Stimulated activated CD4-positive, alpha-beta T cell treated with anti-CD3 and anti-CD28 coated beads, Interleukin-12 subunit alpha, Interleukin-12 subunit beta, amount 100 ng/mL, for 24 hours (primary cell): ENCODE data around the gene APOLD1.
A peak's percentile ranks its signal among the peaks of the same experiment; 100 is the strongest.
"Not testable (repeated sequence)": the region's sequence is repeated elsewhere in the genome, so short reads cannot be mapped to it uniquely, and the experiment has no call there.

Experiments
- DNase-seq, 2 experiments: peaks; one replicate each; pipeline ENCODE4 v3.0.0-alpha.2; 2020; ENCODE audit warnings: low read depth in 2 of 2

Gene APOLD1

DNA sequence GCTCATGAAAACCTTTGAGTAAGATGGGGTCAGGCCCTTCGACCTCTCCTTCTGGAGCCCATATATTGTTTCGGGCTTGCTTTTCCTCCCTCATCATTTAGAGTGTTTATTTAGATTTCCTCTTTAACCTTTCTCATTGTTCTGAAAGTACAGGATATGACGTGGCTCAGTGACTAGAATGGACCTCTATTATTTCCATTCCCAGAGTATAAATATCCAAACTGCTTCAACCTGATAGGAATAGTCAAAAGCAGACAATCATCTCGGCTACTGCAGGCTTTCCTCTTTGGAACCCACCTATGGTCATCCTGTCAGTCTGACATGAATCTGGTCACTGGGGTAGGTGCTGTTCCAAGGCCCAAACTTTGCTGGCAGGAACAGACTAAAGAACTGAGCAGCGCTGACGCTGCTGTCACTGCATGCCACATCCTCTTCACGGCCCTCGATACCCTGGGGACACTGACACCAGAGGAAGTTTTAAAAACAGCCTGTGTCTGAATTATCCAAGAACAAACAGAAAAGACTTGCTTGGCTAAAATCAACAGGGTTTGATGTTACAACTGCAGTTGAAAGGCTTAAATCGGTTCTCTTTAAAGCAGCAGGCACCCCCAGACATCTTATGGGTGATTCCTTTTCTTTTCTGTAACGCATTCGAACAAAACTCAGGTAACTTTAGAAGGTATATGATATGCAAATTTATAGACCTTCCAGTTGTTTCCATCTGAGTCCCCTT lies 22.7 kb downstream of the APOLD1 start:
- DNase-seq, result no peak

DNA sequence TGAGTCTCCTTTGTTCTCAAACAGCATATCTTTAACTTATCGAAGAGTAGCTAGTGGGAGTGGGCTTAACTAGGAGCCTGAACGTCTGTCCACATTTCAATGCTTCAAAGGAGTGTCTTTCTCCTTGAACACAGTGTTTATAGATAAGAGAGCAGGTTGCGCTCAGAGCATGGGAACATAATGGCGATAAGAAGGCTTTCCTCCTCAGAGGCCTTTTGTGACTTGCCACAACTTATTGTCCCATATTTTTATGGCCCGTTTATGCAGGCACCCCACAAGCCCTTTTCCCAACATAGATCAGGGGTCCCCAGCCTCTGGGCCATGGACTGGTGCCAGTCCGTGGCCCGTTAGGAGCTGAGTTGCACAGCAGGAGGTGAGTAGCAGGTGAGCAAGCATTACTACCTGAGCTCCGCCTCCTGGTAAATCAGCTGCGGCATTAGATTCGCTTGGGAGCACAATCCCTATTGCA lies 25.1 kb downstream of the APOLD1 start:
- DNase-seq, result no peak

DNA sequence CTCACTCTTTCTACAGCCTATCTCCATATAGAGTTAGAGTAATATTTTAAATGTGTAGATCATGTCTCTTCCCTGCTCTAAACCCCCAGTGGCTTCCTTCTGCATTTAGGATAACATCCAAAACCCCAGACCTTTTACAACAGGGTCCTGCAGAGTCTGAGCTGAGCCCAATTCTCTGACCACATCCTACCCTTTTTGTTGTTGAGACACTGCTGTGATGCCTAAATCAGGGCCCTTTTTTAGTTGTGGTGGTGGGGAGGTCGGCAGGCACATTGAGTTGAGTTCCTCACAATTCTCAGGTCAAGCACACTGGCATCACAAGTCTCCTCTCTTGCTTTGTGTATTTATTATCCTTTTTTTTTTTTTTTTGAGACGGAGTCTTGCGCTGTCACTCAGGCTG lies 25.9 kb downstream of the APOLD1 start:
- no peak for DNase-seq

DNA sequence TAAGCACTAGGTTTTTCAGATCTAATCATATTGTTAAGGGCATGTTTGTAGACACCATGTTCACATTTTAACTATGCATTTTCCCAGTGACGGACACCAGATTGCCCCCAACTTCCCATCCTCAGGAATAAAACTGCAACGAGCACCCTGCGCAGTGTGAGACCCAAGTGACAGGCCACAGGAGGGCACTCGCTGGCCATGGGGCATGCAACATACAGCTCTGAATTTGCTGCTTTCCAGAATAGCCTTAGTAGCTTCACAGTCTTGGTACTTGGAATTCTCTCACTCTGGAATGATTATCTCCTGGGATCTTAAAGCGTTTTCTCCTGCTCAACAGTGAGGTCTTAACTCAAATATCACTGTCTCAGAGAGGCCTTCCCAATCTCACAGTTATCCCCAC lies 26.7 kb downstream of the APOLD1 start:
- DNase-seq, result no peak

DNA sequence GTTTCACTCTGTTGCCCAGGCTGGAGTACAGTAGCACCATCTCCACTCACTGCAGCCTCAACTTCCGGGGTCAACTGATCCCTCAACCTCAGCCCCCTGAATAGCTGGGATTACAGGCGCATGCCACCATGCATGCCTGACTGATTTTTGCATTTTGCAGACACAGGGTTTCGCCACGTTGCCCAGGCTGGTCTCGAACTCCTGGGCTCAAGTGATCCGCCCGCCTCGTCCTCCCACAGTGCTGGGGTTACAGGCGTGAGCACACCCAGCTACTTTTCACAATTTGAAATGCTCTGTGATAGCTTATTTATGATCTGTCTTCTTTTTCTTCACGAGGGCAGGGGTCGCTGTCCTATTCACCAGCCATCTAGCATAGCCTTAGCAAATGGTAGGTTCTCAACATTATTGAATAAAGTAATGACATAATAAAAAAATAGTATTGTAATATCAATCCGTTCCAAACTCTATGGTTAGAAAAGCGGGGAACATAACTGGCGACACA lies 27.2 kb downstream of the APOLD1 start:
- DNase-seq, result no peak

DNA sequence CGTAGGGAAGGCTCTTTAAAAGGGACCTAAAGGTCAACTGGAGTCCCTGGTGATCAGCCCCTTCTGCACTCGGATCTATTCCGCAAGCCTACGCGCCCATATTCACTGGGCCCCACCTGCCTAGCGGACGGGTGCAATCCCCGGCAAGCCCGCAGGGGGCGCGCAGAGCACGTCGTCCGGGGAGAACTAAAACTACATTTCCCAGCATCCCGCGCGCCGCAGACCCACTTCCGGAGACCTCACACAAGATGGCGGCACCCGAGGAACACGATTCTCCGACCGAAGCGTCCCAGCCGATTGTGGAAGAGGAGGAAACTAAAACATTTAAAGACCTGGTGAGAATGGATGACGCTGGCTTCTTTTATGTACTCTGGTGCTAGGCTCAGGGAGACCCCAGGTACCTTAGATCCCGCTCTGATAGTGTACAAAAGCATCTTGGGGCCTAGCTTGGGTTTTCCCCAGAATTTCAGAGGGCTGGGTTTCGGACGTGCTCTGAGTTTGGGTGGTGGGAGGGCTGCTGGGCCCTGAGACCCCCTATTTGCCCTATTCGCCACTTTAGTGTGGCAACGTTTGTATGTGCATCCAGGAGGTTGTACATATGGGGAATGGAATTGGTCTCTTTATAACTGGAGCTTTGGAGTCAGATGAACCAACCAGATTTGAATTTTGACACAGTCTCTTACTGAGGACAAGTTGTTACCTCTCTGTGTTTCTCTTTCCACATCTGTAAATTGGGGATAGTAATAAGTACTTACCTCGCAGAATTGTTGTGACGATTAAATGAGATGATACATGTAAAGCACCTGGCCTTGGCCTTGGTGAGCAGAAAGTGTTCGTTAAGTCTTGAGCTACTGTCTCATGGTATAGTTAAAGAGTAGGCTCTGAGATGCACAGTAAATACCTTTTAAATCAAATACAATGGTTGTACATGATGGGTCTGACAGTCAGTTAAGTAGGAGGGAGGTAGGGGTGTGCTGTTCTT lies 28.0 kb downstream of the APOLD1 start, which contains the start of gene DDX47:
Gene DDX47 (plus strand): TSS at position 227 of the 982 bp plus-strand sequence. CDS start 22 bp downstream, at position 249.
- DNase-seq, result peak; percentile 92 to 97

DNA sequence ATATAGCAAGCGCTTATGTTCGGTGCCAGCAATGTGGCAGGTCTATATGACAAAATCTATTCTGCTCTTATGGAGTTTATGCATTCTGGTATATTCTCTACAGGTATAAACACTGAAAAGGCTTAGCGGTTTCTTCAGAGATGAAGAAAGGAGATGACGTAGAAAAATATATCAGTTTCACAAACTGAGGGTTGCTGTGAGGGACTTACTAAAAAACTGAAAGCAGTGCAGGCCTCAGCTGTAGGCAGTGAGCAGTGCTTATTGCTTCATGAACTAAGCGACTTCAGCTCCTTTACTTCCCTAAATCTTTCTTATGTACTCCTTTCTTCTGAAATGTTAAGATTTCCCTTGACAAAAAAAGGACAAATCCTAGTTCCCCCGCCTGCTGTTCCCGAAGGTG lies 32.2 kb downstream of the APOLD1 start:
- DNase-seq, result no peak

DNA sequence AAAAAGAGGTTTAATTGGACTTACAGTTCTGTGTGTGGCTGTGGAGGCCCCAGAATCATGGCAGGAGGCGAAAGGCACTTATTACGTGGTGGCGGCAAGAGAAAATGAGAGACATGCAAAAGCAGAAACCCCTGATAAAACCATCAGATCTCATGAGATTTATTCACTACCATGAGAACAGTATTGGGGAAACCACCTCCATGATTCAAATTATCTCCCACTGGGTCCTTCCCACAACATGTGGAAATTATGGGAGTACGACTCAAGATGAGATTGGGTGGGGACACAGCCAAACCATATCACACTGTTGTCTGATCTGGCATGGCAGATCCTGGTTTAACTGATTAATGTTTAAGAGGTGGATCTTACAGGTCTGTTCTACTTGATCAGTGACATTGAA lies 33.2 kb downstream of the APOLD1 start:
- DNase-seq, result no peak

DNA sequence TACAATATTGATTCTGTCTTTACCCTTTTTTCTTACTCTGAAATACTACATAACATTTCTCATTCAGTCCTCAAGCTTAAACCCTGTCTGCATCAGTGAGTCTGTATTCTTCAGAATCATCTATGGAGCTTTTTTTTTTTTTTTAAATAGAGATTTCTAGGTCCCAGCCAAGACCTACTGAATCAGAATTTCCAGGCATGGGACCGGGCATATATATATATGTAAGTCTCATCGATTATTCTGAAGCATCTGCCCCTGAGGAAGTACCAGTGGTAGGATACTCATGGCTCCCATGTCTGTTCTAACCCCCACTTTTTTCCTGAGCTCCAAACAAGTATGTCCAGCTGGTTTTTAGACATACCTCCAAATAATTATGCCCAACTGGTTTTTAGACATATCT lies 33.8 kb downstream of the APOLD1 start:
- DNase-seq, result no peak

DNA sequence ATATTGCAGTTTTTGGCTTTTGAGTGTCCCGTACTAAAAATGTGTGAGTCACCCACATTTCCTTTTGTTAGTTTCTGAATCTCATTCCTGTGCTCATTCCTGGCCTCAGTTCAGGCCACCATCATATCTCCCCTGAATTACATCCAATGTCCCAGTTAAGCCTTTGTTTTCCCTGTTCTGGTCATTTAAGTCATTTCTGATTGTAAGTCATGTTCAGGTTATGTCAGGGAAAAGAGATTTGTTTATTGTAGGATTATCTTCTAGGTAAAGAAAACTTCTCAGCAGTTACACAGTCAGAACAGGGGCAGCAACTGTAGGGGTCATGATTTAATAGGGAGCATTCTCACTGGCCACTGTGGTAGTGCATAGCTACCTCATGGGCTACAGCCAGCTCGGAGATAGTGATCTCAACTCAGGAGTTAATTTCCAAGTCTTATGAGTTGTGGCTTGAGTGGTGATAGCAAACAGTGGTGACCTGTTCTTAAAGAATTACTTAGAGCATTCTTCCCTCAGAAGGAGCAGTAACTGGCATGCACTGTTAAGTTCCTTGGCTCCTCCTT lies 34.4 kb downstream of the APOLD1 start:
- no peak for DNase-seq

DNA sequence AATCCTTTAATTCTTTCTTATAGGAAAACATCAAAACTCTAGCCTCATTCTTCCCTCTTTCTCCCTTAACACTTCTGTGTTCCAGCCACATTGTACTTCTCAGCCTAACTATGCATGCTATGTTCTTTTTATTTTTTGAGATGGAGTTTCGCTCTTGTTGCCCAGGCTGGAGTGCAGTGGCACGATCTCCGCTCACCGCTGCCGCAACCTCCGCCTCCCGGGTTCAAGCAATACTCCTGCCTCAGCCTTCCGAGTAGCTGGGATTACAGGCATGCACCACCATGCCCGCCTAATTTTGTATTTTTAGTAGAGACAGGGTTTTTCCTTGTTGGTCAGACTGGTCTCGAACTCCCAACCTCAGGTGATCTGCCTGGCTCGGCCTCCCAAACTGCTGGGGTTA lies 34.9 kb downstream of the APOLD1 start:
- DNase-seq, result not testable (repeated sequence)

DNA sequence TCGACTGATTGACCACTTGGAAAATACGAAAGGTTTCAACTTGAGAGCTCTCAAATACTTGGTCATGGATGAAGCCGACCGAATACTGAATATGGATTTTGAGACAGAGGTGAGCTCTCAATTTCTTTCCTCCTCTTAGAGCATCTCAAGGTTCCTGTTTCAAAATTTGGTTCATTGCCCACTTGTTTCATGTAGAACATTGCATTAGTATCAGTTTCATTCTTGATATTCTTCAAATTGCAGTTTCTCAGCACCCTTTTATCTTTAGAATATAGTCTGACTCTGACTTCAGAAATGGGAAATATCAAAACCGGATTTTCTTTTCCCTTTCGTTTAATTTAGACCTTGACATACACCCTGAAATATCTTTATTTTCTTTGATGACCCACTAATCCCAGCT lies 36.5 kb downstream of the APOLD1 start:
- DNase-seq, result no peak

DNA sequence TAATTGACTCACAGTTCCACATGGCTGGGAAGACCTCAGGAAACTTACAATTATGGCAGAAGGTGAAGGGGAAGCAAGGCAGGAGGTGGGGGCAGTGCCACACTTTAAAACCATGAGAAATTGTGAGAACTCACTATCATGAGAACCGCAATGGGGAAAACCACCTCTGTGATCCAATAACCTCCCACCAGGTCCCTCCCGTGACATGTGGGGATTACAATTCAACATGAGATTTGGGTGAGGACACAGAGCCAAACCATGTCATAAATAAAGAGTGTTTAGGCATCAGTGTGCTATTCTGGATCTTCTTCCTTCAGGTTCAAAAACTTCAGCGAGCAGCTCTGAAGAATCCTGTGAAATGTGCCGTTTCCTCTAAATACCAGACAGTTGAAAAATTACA lies 37.4 kb downstream of the APOLD1 start:
- no peak for DNase-seq

DNA sequence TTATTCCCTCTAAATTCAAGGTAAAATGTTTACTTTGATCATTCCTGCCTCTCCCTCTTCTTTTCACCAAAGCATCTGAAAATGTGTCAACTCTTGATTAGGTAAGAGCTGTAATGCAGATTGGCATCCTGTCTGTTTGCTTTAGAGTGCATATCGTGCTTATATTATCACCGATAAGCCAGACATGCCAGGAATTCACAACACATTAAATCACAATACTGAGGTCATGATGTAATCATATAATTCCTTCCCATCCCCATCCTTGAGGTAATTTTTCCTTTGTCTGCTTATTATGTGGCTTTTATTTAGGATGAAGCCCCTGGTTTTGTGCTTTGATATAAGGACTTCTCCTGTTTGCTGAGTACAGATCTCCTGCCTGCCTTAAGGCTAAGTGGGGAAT lies 37.8 kb downstream of the APOLD1 start:
- DNase-seq, result no peak

DNA sequence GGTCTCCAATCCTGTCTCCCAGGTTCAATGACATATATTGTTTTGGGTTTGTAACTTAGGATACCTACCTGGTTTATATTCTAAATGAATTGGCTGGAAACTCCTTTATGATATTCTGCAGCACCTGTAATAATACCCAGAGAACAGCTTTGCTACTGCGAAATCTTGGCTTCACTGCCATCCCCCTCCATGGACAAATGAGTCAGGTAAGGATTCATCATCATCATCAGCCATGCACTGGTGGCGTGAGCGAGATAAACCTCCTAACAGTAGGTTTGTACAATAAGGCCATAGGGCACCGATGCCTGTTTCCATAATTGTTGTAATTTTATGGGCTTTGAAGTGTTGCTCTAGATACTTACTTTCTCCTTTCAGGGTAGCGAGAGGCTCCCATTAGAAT lies 38.4 kb downstream of the APOLD1 start:
- no peak for DNase-seq

DNA sequence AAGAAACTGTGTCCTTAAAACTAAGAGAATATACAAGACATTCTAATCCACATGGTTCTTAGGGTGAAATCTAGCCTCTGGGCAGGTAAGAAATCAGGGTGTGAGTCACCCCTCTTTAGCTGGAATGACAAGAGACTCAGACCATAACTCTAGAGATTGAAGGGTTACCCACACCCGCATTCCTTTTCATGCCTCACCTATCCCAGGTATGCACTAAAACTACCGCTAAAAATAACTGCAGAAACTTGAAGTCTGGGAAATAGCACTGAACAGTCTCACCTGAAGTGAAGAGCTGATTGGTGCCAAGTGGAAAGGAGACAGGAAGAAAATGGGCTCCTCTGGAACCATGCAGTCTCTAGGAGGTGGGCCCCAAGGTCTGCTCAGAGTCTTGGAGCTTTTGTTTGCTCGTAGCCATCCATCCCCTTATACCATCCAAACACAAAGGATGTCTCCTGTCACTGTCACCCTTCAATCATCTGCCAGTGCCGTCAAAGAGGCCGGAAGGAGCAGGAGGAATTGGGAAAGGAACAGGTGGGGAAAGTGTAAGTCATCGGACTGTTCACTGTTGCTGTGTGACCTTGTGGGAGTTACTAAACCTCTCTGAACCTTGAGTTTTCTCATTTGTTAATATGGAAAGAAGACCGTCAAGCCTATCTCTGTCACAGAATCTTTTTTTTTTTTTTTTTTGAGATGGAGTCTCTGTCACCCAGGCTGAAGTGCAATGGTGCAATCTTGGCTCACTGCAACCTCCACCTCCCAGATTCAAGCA lies 50.1 kb downstream of the APOLD1 start:
- no peak for DNase-seq

DNA sequence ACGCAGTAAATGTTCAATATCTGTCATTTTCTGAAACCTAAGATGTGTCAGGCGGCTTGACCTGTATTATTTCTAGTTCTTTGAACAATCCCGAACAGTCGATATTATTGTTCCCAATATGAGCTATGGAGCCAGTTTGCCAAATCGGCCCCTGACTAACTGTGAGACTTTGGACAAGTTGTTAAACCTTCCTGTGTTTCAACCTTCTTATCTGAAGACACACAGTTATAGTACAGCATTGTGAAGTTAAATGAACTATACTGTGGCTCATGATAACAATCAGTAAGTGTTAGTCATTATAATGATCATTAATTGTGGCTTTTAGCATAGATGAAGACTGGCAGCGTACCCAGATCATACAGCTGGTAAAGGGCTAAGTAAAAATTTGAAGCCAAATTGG lies 51.1 kb downstream of the APOLD1 start:
- no peak for DNase-seq

DNA sequence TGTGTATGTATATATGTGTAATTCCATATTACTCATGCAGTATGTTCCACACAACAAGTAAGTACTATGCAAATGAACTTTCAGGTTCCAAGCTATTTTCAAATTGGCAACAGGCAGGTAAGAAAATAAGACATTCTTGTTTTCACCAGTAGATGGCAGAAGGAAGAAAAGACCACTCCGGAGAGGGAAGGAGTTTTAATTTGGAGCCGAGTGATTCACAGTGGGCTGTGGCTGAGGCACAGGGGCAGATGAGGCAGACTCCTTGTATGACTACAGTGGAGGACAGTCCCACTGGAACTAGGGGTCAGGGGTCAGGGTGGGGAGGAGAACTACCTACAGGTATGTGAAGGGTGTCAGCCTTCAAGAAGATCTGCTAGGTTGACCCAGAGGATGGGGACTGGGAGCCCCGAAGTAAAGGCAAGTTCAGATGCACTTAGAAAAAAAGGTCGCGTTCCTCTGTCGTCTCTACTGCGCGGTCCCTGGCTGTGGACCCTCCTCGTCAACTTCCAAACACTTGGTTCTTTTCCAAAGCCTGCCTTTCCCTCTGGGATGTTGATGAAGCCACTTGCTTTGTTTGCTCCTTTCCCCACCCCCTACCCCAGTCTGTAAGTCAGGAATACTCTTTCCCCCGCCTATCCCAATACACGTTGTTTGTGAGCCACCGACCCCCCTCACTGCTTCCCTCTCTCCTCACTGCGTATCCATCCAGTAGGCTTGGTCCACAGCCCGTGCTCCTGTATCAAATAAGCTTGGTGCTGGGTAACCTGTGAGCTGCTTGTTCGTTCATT lies 51.8 kb downstream of the APOLD1 start:
- peak; percentile 17 to 33 for DNase-seq

DNA sequence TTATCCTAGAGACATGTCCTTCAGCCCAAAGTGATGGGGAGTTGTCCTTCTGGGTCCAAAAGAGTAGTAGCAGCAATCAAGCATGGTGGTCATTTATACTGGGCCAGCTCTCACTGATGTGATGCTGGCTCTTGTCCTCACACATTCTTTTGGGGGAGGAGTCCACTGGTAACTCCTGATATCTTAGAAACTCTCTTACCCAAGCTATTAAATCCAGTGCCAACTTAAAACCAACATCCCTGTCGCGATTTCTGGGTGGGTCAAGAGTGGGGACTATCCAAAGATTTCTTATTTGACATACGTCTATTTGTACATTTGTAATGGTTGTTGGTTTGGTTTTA lies 52.3 kb downstream of the APOLD1 start:
- DNase-seq, result no peak

DNA sequence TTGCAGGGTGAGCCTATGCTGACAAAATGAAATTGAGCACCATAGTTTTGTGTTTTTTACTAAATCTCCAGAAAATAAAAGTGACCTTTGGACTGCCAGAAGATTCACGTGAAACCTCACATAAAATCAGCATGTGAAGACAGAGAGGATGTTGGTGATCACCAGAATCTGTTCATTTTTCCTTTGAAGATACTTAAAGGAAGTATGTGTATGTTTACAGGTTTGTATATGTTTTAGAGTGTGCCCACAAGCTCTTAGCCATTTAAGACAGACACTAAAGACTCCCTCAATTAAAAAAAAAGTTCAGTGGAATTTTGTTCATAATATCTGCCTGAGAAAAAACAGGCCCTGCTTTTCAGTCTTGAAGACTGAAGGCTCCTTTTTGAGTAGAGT lies 53.5 kb downstream of the APOLD1 start:
- DNase-seq, result no peak

DNA sequence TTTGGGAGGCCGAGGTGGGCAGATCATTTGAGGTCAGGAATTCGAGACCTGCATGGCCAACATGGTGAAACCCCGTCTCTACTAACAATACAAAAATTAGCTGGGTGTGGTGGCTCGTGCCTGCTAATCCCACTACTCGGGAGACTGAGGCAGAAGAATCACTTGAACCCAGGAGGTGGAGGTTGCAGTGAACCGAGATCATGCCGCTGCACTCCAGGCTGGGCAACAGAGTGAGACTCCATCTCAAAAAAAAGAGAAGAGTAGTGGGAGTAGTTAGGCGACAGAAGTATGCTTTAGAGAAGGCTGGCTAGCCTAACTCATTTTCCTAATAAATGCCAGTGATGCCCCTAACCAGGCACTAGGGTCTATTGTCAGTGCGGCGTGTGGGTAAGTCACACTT lies 54.0 kb downstream of the APOLD1 start:
- not testable (repeated sequence) for DNase-seq
